ENCODE results near the gene NDUFAF7.
"Not testable (repeated sequence)": the region's sequence is repeated elsewhere in the genome, so short reads cannot be mapped to it uniquely, and the experiment has no call there.

NDUFAF7 gene

DNA sequence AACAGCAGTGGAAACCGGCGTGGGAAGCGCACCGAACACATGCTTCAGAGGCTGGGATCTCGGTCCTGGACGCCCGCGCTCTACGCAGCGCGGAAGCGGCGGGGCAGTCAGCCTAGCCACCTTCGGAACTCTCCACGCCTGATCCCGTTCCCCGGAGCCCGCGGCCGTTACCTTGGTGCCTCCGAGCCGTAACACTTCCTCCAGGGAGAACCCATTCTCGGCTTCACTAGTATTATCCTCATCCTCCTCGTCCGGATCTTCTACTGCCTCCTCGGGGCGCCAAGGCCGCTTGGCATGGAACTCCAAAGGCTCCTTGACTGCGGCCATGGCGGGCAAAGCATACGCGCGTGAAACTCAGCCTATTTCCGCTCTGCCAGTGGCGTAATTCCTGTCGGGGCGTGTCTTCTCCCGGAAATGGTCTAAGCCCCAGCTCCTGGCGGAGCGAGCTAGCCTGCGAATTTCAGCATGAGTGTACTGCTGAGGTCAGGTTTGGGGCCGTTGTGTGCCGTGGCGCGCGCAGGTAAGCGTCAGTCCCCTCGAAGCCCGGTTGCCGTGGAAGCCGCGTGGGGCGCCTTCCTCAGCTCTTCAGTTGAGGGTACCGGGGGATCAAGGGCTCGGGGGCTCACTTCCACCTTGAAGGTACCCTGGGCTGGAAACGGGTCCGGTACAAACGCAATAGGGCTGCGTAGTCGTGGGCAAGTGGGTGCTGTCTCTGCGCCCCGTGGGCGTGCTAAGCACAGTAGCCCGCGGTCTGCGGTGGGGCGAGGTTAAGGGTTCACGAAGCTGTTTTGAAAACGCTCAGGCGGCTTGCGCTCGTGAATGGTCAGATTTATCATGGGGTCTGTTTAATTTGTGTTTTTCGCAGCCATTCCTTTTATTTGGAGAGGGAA is at the start of gene NDUFAF7, which contains the start of gene CEBPZ:
Gene NDUFAF7 (plus strand): TSS at position 418 of the 890 bp plus-strand sequence. CDS start 48 bp downstream, at position 466.
Gene CEBPZ (minus strand): TSS at position 356 of the 890 bp plus-strand sequence. CDS start 29 bp downstream, at position 327.
- DNase-seq (ENCODE audit: low read depth) = peak; percentile 73

- no peak for DNase-seq (ENCODE audit: low read depth)
Measured at GRCh38 chr2:37181726-37182684, 49.5 kb upstream of the NDUFAF7 start.

DNA sequence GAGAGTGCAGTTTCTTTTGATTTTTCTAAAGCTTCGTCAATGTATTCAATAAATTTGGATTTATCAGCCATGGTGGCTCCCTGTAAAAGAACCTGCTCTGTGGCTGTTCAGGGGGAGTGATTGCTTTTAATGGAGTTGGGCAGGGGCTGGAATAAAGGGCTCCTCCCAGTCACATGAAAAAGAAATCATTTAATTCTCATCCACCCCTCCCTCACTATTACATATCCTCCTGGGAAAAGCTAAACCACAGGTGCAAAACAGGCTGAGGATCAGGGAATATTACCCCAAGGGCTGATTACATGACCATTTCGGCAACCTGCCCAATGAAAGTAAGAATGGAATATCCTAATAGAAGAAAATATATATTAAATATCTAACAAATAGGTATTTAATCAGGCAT is 42.9 kb upstream of the NDUFAF7 start, which contains the start of gene SULT6B1:
Gene SULT6B1 (minus strand): TSS at position 101 of the 400 bp plus-strand sequence. CDS start 30 bp downstream, at position 71.
- no peak for DNase-seq (ENCODE audit: low read depth)

GRCh38 chr2:37189452-37190153 is 41.9 kb upstream of the NDUFAF7 start:
- peak; percentile 74 for DNase-seq (ENCODE audit: low read depth)

DNA sequence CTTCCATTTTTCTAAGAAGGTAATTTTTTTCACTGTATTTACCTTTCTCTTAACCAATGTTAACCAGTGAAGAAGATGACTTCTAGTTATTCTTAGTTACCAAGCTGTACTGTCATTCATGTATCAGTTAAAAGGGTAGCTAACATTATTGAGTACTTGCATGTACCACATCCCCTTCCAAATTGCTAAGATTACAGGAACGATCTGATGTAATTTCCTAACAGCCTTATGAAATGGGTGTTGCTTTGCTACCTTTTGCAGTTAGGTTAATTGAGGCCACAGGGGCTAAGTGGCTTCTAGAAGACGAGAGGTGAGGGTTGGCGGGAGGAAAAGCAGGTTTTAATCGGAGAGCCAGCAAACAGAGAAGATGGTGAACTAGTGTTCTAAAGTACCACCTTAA is 41.2 kb upstream of the NDUFAF7 start:
- no peak for DNase-seq (ENCODE audit: low read depth)

GRCh38 chr2:37191253-37191652 is 40.2 kb upstream of the NDUFAF7 start:
- DNase-seq (ENCODE audit: low read depth) = no peak

GRCh38 chr2:37191747-37192146 is 39.7 kb upstream of the NDUFAF7 start:
- DNase-seq (ENCODE audit: low read depth) = no peak

GRCh38 chr2:37192551-37192950 is 38.9 kb upstream of the NDUFAF7 start:
- no peak for DNase-seq (ENCODE audit: low read depth)

GRCh38 chr2:37195862-37196319 is 35.6 kb upstream of the NDUFAF7 start:
- not testable (repeated sequence) for DNase-seq (ENCODE audit: low read depth)

- DNase-seq (ENCODE audit: low read depth) = peak; percentile 56
Measured at GRCh38 chr2:37196320-37197195, 34.9 kb upstream of the NDUFAF7 start, which contains the start of gene CEBPZOS. Gene CEBPZOS (plus strand): TSS chr2:37196496. CDS start chr2:37199705, 3,209 bp downstream.

DNA sequence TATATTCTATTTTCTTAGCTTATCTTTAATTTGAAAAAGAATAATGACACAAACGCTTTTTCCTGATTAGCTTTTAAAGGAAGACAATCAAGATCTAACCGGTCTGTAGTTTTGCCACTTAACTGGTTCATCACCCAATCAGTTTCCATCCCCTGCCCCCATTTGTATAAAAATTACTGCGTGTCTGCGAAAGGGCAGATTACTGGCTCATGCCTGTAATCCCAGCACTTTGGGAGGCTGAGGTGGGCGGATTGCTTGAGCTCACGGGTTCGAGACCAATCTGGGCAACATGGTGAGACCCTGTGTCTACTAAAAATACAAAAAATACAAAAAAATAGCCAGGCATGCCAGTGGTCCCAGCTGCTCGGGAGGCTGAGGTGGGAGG is 32.8 kb upstream of the NDUFAF7 start:
- DNase-seq (ENCODE audit: low read depth) = no peak

DNA sequence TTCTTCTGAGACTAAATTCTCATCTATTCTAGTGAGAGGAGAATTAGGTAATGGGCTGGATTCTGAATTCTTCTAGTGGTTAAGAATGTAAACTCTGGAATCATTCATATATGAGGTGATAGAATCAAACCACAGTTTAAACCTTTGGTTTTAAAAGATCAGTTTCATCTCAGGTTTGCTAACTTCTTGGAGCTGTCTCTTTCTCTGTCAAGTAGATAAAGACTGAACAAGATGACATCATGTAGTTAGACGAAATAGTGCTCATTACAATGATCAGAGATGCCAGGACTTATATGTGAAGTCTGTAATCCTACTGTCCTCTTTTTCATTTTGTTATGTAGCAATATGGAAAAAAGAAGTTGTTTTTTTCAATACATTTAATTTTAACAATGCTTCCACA is 30.2 kb upstream of the NDUFAF7 start:
- DNase-seq (ENCODE audit: low read depth) = no peak

DNA sequence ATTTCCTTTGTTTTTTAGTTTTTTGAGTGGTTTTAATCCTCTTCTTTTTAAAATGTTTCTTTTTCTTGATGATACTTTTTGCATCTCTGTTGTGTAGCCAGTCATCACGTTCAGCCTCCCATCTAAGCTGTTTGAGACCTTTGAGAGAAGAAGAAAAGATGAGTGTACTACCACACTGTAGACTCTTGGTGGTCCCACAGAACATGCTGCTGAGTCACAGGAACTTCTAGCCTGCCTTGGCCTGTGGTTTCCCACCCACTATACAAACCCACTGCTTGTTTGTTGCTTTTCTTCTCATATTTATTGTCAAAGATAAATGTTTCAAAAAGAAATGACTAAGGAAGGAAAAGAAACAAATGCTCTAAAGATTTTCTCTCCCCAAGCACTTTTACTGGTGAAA is 29.7 kb upstream of the NDUFAF7 start:
- no peak for DNase-seq (ENCODE audit: low read depth)

DNA sequence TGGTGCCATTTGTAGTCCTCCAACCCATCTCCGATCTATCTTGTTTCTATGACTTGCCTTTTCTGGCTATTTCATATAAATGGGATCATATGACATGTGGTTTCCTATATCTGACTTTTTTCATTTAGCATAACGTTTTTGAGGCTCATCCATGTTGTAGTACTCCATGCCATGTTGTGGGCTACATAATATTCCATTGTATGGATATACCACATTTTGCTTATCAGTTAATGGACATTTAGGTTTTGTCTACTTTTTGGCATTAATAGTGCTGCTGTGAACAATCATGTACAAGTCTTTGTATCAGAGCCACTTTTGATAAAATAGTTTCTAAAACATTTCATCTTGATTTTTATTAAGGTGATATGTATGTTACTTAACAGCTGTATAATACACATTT is 27.8 kb upstream of the NDUFAF7 start:
- DNase-seq (ENCODE audit: low read depth) = no peak

DNA sequence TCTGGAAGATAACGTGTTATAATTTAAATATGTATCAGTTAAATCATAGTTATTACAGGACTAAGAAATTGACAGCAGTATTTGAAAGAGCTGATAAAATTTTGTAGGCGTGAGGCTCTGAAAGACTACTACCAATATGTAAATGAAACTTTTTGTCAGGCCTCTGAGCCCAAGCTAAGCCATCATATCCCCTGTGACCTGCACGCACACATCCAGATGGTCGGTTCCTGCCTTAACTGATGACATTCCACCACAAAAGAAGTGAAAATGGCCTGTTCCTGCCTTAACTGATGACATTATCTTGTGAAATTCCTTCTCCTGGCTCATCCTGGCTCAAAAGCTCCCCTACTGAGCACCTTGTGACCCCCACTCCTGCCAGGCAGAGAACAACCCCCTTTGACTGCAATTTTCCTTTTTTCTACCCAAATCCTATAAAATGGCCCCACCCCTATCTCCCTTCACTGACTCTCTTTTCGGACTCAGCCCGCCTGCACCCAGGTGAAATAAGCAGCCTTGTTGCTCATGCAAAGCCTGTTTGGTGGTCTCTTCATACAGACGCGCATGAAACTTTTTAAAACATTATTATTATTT is 26.3 kb upstream of the NDUFAF7 start:
- DNase-seq (ENCODE audit: low read depth) = not testable (repeated sequence)

GRCh38 chr2:37205689-37206341 is 25.6 kb upstream of the NDUFAF7 start:
- DNase-seq (ENCODE audit: low read depth) = no peak

- not testable (repeated sequence) for DNase-seq (ENCODE audit: low read depth)
Measured at GRCh38 chr2:37206760-37207159, 24.7 kb upstream of the NDUFAF7 start.

DNA sequence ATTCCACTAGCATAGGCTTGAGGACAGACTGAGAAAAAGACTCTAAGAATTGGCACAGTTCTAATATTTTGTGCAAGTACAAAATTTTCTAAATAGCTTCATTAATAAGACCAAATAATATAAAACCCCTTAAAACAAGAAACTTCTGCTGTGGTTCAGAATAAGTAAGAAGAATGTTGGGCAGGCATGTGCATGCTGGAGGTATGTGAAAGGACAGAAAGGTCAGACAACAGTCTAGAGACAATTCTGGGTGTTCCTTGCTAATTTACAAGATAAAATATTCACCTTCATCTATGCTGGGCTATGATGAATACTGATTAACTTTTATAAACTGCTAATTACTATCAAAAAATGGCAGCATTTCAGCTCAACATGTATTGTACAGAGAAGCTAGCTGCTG is 20.2 kb upstream of the NDUFAF7 start:
- DNase-seq (ENCODE audit: low read depth) = no peak

DNA sequence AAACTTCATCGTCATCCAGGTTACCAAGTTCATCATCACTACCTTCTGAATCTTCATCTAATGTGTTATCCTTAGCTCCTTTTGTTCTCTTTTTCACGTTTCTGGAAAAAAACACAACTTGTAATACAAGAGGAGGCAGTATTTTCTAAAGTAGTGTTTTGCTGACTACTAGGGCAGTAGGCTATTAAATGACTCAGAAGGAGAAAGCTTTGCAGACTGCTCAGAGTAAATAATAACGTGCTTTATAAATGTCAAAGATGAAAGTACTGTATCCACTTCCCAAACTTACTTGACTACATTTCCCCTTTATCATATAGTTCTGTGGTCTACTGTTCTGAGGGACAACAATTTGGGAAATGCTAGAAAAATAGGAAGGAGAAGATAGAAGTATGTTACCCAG is 19.5 kb upstream of the NDUFAF7 start:
- no peak for DNase-seq (ENCODE audit: low read depth)

GRCh38 chr2:37215250-37215649 is 16.2 kb upstream of the NDUFAF7 start:
- no peak for DNase-seq (ENCODE audit: low read depth)
